ENCODE results near the gene GDAP1L1. TPM values are rescaled to one million over a fixed set of nuclear protein-coding genes. Genes with fewer than 3 reads are reported as not detected.

The GDAP1L1 gene
- total RNA-seq, 4 donors from 2014 or later, result 0.41 TPM; not detected in 3

DNA sequence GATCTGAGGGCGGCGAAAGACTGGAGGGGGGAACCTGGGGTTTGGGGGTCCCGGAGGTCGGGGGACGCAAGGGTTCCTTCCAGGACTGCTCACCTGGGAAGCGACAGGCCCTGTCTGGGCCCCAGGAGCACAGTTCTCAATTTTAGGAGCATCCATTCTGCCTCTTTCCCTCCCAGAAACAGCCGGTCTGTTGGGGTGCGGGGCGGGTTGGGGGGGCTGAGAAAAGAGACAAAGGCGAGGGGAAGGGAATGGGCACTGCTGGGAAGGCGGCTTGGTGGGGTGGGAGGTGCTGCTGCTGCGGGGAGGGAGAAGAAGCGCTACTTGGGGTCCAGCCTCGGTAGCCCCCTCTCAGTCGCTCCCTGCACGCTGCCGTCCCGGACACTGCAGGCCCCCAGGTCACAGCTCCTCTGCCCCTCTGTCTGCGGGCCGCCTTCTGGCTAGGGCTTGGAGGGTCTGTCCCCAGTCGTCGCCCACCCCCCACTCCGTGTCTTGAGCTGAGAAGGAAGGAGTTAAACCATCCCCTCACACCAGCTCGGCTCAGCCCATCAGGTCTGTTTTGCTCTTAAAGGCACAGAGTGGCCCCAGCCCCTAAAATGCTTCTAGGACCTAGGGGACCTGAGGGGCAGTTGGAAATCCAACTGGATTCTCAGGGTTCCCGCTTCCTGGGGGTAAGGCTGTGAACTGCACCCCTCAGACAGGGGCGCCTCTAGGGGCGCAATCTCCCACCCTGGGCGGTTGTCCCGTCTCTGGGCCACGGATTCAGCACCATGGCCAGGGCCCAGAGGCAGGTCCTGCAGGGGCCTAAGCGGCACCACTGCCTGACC is 690 bp downstream of the GDAP1L1 start:
- intact Hi-C loops (cut with DNase I; ENCODE audit: low total_unique reads), result no loop called here
- Histone ChIP-seq H3K4me1 (peaks cover 0 to 8% of the 10 kb centered on the region in 2 donors), H3K4me3 (peak overlapping the region; percentile 17 to 37), H3K27me3 (no peaks in the 10 kb centered on the region), H3K27ac (no peak overlapping the region), H3K9me3 (no peaks in the 10 kb centered on the region), H3K36me3 (no peaks in the 10 kb centered on the region)
- TF ChIP-seq CTCF (IDR thresholded peaks at IDR 0.05) (no peak), POLR2A (IDR thresholded peaks at IDR 0.05) (no peak)
- peak in 1 of 2 donors; percentile 19 for DNase-seq

DNA sequence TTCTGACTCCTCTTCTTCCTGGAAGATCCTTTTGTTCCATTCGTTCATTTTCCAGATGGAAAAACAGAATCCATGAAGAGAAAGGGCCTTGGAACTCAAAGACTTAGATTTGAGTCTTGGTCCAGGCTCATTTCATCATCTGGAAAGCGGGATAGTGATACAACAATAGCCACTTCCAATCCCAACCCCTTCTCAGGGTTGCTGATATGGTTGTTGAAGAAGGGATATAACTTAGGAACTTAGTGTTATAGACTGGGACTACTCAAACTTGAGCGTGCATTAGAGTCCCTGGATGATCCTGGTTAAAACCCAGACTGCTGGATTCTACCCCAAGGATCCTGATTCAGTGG is 1.3 kb downstream of the GDAP1L1 start:
- peaks cover 0 to 8% of the 10 kb centered on the region in 2 donors for H3K4me1 ChIP-seq
- no peak overlapping the region for H3K27ac ChIP-seq
- H3K4me3 ChIP-seq, result no peak overlapping the region
- no peaks in the 10 kb centered on the region for H3K27me3 ChIP-seq
- DNase-seq, result no peak
- intact Hi-C loops (cut with DNase I; ENCODE audit: low total_unique reads), result no loop called here
- no peaks in the 10 kb centered on the region for H3K9me3 ChIP-seq
- no peaks in the 10 kb centered on the region for H3K36me3 ChIP-seq
- TF ChIP-seq POLR2A (IDR thresholded peaks at IDR 0.05) (no peak), CTCF (IDR thresholded peaks at IDR 0.05) (no peak)

- intact Hi-C loops (cut with DNase I; ENCODE audit: low total_unique reads), result no loop called here
- DNase-seq, result no peak
- H3K4me1 ChIP-seq, result peaks cover 0 to 8% of the 10 kb centered on the region in 2 donors
Measured at GRCh38 chr20:44251284-44251683, 4.2 kb downstream of the GDAP1L1 start.

GRCh38 chr20:44253528-44253927 is 6.4 kb downstream of the GDAP1L1 start:
- TF ChIP-seq POLR2A (IDR thresholded peaks at IDR 0.05) (no peak), CTCF (IDR thresholded peaks at IDR 0.05) (no peak)
- Histone ChIP-seq H3K4me3 (no peak overlapping the region), H3K4me1 (no peaks in the 10 kb centered on the region), H3K27ac (no peak overlapping the region), H3K36me3 (no peaks in the 10 kb centered on the region), H3K27me3 (no peaks in the 10 kb centered on the region), H3K9me3 (no peaks in the 10 kb centered on the region)
- intact Hi-C loops (cut with DNase I; ENCODE audit: low total_unique reads), result no loop called here
- DNase-seq, result no peak

More at GRCh38 chr20:44251284-44251683, 4.2 kb downstream of the GDAP1L1 start:
- Histone ChIP-seq H3K36me3 (no peaks in the 10 kb centered on the region), H3K27me3 (no peaks in the 10 kb centered on the region), H3K9me3 (no peaks in the 10 kb centered on the region), H3K27ac (no peak overlapping the region), H3K4me3 (no peak overlapping the region)
- TF ChIP-seq POLR2A (IDR thresholded peaks at IDR 0.05), result no peak
- TF ChIP-seq CTCF (IDR thresholded peaks at IDR 0.05), result no peak

- intact Hi-C loops (cut with DNase I; ENCODE audit: low total_unique reads), result no loop called here
- H3K4me3 ChIP-seq, result no peak overlapping the region
- H3K27me3 ChIP-seq, result no peaks in the 10 kb centered on the region
- H3K27ac ChIP-seq, result no peak overlapping the region
- H3K9me3 ChIP-seq, result no peaks in the 10 kb centered on the region
- H3K36me3 ChIP-seq, result no peaks in the 10 kb centered on the region
- TF ChIP-seq POLR2A (IDR thresholded peaks at IDR 0.05) (no peak), CTCF (IDR thresholded peaks at IDR 0.05) (no peak)
- no peak for DNase-seq
- H3K4me1 ChIP-seq, result no peaks in the 10 kb centered on the region
Measured at GRCh38 chr20:44254073-44254472, 7.0 kb downstream of the GDAP1L1 start.

All from uterus (tissue), 4 donors.